ENCODE data around the gene MRPL30. TPM values are rescaled to one million over a fixed set of nuclear protein-coding genes. Genes with fewer than 3 reads are reported as not detected.
"Not testable (repeated sequence)": the region's sequence is repeated elsewhere in the genome, so short reads cannot be mapped to it uniquely, and the experiment has no call there.

MRPL30 gene
- total RNA-seq, 2 donors from 2014 or later, result 32.7 to 41.8 TPM

DNA sequence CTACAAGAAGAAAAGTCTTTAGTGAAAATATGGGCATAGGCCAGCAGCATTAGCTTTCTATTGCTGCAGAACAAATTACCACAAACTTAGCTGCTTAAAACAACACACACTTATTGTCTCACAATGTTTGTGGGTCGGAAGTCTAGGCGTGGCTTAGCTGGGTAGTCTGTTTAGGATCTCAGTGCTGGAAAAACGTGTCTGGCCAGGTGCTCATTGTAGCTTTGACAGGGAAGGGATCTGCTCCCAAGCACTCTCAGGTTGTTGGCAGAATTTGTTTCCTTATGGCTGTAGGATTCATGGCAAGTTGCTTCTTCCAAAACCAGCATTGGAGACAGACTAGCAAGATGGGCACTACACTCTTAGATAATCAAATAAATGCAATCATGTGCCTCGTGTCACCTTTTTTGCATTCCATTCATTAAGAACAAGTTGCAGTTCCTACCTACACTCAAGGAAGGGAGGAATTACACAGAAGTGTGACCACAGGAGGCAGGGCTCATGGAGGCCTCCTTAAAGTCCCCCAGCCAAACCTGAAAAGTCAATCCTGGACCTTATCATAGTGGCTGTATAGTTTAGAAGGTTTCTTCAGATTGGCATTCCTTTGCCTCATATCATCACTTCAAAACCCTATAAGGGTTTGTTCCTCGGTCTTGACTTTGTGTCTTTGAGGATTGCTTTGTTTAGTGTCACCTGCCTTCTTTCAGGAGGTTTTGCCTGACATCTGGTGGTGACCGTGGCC is 17.3 kb downstream of the MRPL30 start:
- H3K27ac Mint-ChIP-seq, result no peak overlapping the region
- no peaks in the 10 kb centered on the region for H3K27me3 Mint-ChIP-seq (ENCODE audit: low read depth)
- ATAC-seq (replicated peaks in 1 of 2) (no peak), DNase-seq (no peak)
- peaks cover 3% of the 10 kb centered on the region in 2 donors for H3K36me3 Mint-ChIP-seq (ENCODE audit: insufficient read depth in 2 of 2)
- no peaks in the 10 kb centered on the region for H3K9me3 Mint-ChIP-seq
- no peak overlapping the region for H3K4me3 Mint-ChIP-seq
- H3K4me1 Mint-ChIP-seq (ENCODE audit: low read depth), result no peaks in the 10 kb centered on the region

DNA sequence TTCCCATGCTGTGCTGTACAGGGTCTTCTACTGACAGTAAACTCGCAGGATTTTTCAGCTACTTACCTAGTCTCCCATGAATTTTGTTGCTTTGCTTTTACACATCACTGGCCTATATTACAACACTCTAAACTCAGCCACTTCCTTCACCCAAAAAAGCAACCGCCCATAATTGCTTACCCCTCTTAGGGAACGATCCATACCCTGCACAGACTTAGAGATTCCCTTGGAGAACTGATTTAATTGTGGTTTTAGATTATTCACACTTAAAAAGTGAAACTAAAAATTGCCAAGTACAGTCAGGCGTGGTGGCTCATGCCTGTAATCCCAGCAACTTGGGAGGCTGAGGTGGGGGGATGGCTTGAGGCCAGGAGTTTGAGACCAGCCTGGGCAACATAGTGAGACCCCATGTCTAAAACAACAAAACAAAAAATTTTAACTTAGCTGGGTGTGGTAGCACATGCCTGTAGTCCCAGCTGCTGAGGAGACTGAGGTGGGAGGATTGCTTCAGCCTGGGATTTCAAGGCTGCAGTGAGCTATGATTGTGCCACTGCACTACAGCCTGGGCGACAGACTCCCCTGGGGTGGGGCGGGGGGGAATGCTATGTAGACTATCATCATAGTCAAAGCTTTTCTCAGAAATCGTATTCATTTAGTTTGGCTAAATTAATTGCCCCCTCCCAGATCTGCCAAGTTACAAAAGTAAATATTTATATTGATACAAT is 19.3 kb downstream of the MRPL30 start:
- Mint-ChIP-seq H3K27ac (no peak overlapping the region), H3K4me3 (no peak overlapping the region), H3K36me3 (ENCODE audit: insufficient read depth in 2 of 2) (peaks cover 0 to 2% of the 10 kb centered on the region in 2 donors), H3K9me3 (no peaks in the 10 kb centered on the region), H3K4me1 (ENCODE audit: low read depth) (no peaks in the 10 kb centered on the region), H3K27me3 (ENCODE audit: low read depth) (no peaks in the 10 kb centered on the region)
- DNase-seq, result no peak
- ATAC-seq (replicated peaks in 1 of 2), result no peak

- ATAC-seq (replicated peaks in 1 of 2) (no peak), DNase-seq (no peak)
- Mint-ChIP-seq H3K9me3 (peaks cover 0 to 2% of the 10 kb centered on the region in 2 donors), H3K4me1 (ENCODE audit: low read depth) (no peaks in the 10 kb centered on the region), H3K27ac (no peak overlapping the region), H3K4me3 (no peak overlapping the region), H3K36me3 (ENCODE audit: insufficient read depth in 2 of 2) (peaks cover 0 to 8% of the 10 kb centered on the region in 2 donors), H3K27me3 (ENCODE audit: low read depth) (no peaks in the 10 kb centered on the region)
Measured at GRCh38 chr2:99201959-99202678, 21.1 kb downstream of the MRPL30 start.

DNA sequence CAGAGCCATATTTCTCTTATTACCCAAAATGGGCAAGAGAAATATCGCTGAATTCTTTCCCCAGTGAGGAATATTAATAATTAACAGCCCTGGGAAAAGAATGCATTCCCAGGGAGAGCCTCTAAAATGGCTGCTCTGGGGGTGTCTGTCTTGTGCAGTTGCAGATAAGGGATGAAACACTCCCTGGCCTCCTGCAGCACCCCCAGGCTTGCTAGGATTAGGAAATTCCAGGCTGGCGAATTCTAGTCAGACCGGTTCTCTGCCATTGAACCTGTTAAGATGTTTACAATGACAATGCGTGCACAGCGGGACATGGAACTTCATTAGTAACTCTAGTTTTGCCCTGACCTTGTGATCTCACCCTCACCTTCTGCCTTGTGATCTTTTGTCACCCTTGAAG is 24.5 kb downstream of the MRPL30 start:
- no peaks in the 10 kb centered on the region for H3K27me3 Mint-ChIP-seq (ENCODE audit: low read depth)
- DNase-seq (no peak), ATAC-seq (replicated peaks in 1 of 2) (no peak)
- no peaks in the 10 kb centered on the region for H3K4me1 Mint-ChIP-seq (ENCODE audit: low read depth)
- no peak overlapping the region for H3K27ac Mint-ChIP-seq
- H3K4me3 Mint-ChIP-seq, result no peak overlapping the region
- H3K9me3 Mint-ChIP-seq, result peaks cover 0 to 2% of the 10 kb centered on the region in 2 donors
- peaks cover 2 to 15% of the 10 kb centered on the region in 2 donors for H3K36me3 Mint-ChIP-seq (ENCODE audit: insufficient read depth in 2 of 2)

- H3K27me3 Mint-ChIP-seq (ENCODE audit: low read depth), result no peaks in the 10 kb centered on the region
- no peak overlapping the region for H3K4me3 Mint-ChIP-seq
- H3K9me3 Mint-ChIP-seq, result no peaks in the 10 kb centered on the region
- H3K27ac Mint-ChIP-seq, result no peak overlapping the region
- ATAC-seq (replicated peaks in 1 of 2) (no peak), DNase-seq (no peak)
- peaks cover 0 to 4% of the 10 kb centered on the region in 2 donors for H3K36me3 Mint-ChIP-seq (ENCODE audit: insufficient read depth in 2 of 2)
- no peaks in the 10 kb centered on the region for H3K4me1 Mint-ChIP-seq (ENCODE audit: low read depth)
Measured at GRCh38 chr2:99216096-99216495, 35.1 kb downstream of the MRPL30 start.

DNA sequence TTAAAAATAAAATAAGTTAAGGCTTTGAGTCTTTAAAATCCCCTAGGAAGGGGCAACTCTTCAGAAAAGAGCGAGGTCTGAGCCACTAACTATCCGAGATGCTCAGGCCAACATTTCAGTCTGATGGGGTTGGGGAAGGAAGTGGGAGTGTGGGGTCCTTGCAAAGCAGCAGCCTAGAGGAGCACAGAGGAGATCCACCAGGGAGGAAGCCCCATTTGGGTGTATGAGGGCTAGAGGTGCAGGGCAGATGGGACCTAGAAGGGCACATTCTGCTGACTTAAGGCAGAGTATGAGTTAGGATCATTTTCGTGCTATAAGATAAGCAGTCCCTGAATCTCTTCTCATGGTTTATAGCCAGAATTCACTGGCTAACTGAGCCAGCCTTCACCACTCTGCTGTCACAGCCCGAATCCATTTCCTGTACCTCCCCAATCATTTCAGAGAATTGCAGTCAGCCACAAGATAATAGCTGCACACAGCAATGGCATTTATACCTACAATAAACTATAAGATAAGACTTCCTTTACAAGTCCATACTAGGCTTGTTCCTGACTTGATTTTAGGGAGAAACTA is 37.0 kb downstream of the MRPL30 start:
- Mint-ChIP-seq H3K9me3 (no peaks in the 10 kb centered on the region), H3K4me3 (no peak overlapping the region), H3K27ac (no peak overlapping the region), H3K27me3 (ENCODE audit: low read depth) (no peaks in the 10 kb centered on the region), H3K4me1 (ENCODE audit: low read depth) (no peaks in the 10 kb centered on the region), H3K36me3 (ENCODE audit: insufficient read depth in 2 of 2) (peaks cover 0 to 4% of the 10 kb centered on the region in 2 donors)
- DNase-seq (no peak), ATAC-seq (replicated peaks in 1 of 2) (no peak)

- not testable (repeated sequence) for H3K27me3 Mint-ChIP-seq (ENCODE audit: low read depth); DNase-seq; H3K4me1 Mint-ChIP-seq (ENCODE audit: low read depth); H3K4me3 Mint-ChIP-seq; H3K36me3 Mint-ChIP-seq (ENCODE audit: insufficient read depth in 2 of 2); ATAC-seq (replicated peaks in 1 of 2); H3K27ac Mint-ChIP-seq
- peaks cover 11 to 15% of the 10 kb centered on the region in 2 donors for H3K9me3 Mint-ChIP-seq
Measured at GRCh38 chr2:99233177-99233576, 52.2 kb downstream of the MRPL30 start.

- Mint-ChIP-seq H3K9me3 (peaks cover 0 to 3% of the 10 kb centered on the region in 2 donors), H3K27ac (no peak overlapping the region), H3K27me3 (ENCODE audit: low read depth) (no peaks in the 10 kb centered on the region), H3K36me3 (ENCODE audit: insufficient read depth in 2 of 2) (no peaks in the 10 kb centered on the region), H3K4me1 (ENCODE audit: low read depth) (no peaks in the 10 kb centered on the region), H3K4me3 (no peak overlapping the region)
- ATAC-seq (replicated peaks in 1 of 2), result no peak
- DNase-seq, result no peak
Measured at GRCh38 chr2:99238599-99238998, 57.6 kb downstream of the MRPL30 start.

- no peak overlapping the region for H3K4me3 Mint-ChIP-seq
- no peak overlapping the region for H3K27ac Mint-ChIP-seq
- no peak for DNase-seq
- no peaks in the 10 kb centered on the region for H3K36me3 Mint-ChIP-seq (ENCODE audit: insufficient read depth in 2 of 2)
- no peaks in the 10 kb centered on the region for H3K4me1 Mint-ChIP-seq (ENCODE audit: low read depth)
- no peak for ATAC-seq (replicated peaks in 1 of 2)
- H3K9me3 Mint-ChIP-seq, result no peaks in the 10 kb centered on the region
- H3K27me3 Mint-ChIP-seq (ENCODE audit: low read depth), result no peaks in the 10 kb centered on the region
Measured at GRCh38 chr2:99240431-99240830, 59.4 kb downstream of the MRPL30 start.

- Mint-ChIP-seq H3K36me3 (ENCODE audit: insufficient read depth in 2 of 2) (peaks cover 1 to 2% of the 10 kb centered on the region in 2 donors), H3K27me3 (ENCODE audit: low read depth) (no peaks in the 10 kb centered on the region), H3K9me3 (no peaks in the 10 kb centered on the region), H3K4me3 (no peak overlapping the region), H3K27ac (no peak overlapping the region), H3K4me1 (ENCODE audit: low read depth) (no peaks in the 10 kb centered on the region)
- DNase-seq, result no peak
- ATAC-seq (replicated peaks in 1 of 2), result no peak
Measured at GRCh38 chr2:99242151-99242550, 61.2 kb downstream of the MRPL30 start.

Measured in activated T-cell treated with anti-CD3 and anti-CD28 coated beads, Interleukin-2, amount 50 U/mL, for 72 hours (primary cell).